HG02798 (cell line): ENCODE measurements around the gene KDM4F.

ENCODE experiments used
- ATAC-seq: cut with Tn5 transposase; IDR thresholded peaks from one replicate; pipeline ENCODE4 v1.9.1; 2021; ENCODE audit warnings: mild to moderate bottlenecking; ENCODE audit not compliant: unreplicated experiment, poor library complexity

Gene KDM4F

DNA sequence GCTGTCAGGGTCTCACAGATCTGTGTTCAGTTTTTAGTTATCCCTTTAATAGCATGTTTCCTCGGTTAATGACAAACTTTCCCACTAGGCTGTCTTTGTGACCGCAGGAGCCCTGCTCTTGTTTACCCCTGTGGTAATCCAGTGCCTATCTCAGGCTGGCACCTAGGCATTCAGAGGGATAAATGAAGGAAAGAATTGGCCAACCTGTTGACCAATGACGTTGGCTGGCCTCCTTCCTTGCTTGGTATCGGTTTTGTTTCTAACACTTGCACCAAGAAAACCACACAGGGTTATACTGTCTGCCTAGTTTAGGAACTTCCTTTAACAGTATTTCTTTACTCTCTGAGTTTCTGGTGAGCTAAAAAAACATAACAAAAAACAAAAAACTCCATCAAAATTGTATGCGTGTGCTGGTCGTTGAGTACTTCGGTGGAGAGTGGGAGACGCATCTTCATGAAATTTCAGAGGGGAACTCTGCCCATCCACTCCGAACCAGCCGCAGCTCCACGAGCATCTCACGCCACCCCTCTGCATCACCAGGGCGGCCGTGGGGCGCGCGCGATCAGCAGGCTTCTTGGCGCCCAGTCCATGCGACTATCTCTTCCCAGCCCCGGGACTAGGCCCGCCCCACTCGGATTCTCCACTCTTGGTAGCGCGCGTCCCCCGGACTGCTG, 39.9 kb downstream of the KDM4F start:
- peak; percentile 51 for ATAC-seq

DNA sequence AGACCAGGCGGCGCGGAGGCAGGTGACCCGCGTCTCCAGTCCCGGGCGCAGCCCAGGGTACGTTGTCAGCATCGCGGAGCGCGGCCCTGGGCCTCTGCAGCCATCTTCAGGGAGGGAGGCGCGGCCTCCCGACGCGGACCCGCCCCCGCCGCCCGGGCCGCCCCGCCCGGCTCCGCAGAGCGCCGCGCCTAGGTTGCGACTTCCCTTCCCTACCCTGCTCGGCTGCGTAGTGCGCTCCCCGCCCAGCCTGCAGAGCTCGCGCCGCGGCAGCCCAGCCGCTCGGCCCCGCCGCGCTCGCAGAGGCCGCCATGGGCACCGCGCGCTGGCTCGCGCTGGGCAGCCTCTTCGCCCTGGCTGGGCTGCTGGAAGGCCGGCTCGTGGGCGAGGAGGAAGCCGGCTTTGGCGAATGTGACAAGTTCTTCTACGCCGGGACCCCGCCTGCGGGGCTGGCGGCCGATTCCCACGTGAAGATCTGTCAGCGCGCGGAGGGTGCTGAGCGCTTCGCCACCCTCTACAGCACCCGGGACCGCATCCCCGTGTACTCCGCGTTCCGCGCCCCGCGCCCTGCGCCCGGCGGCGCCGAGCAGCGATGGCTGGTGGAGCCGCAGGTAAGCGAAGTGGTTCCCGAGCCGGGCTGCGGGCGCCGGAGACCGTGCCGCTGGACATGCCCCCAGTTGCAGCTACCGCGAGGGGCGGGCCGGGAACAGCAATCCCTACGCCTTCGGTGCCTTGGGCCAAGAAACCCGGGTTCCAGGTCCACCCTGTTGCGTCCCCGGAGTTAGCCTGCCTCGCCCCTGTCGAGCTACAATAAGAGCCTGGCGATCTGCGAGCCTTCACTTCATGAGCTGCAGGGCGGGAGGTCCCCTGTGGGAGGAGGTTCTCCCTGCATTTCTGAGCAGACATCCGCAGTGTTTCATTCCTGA, 40.7 kb downstream of the KDM4F start, which contains the start of gene ENDOD1:
ENDOD1 (plus strand) TSS at position 227 of the 923 bp plus-strand sequence; CDS start at position 309, 82 bp downstream.
- peak; percentile 90 for ATAC-seq

DNA sequence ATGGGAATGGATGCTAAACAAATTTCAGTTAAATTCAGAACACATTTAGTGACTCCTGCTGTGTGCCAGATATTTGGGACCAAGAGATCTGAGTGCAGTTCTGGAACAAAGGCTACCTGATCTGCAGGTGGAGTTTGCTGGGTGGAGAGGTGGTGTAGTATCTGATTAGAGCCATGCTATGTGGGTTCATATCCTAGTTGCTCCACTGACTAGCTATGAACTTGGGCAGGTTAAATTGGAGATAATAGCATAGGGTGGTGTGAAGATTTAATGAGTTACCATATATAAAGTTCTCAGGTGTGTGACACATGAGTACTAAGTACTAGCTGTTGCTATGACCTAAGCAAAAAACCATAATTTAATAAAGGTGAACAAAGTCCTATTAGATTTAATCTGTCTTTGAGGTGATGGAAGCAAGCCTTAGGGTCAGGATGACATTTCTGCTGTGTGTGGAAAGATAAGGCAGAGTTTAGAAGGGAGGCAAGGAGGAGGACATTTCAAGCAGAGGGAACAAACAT, 42.5 kb downstream of the KDM4F start:
- ATAC-seq: no peak

DNA sequence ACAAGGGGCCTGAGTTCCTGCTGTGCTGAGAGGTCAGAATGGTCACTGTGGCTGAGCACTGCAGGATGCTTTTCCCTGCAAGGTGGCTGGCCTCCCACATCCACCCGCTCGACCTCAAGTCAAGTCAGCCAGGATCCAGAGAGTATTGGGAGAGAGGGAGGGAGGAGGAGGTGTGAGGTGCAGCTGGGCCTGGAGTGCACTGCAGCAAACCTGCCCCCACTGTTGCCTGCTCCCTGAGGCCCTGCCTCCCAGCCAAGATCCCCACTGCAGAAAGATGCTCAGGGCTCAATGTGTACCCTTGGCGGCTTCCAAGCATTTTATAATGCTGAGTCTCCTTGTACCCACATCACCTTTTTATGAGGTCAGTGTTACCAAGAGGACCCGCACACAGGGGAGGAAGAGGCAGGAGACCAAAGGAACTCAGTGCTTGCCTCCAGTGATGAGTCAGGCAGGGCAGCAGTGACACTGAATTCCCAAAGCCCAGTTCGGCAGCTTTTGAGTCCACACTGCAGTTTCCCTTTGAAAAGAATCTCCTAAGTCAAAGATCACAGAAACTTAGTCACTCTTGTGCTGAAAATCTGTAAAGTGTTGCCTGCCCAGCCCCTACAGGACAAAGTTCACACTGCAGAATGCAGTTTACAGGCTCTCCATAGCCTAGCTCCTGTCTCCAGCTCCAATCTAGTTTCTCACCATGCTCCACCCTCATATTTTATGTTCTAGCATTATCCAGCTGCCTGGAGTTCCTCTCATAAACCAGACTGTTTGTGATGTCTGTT, 43.5 kb downstream of the KDM4F start:
- peak; percentile 13 for ATAC-seq

DNA sequence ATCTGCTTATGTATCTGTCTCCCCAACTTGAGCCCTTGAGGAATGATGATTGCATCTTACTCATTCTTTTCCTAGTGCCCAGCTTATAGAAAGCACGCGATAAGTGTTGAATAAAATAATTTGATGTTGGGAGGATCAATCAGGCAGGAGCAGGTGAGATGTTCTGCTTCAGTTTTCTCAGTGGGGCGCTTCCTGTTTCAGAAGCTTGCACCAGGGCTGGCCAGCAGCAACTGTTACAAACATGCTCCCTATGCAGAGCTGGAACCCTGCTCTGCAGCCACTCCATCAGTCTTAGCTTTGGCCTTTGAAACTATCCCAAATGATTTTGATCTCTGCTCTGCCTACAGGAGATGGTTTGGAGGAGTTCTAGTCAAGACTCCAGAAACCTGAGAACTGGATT, 44.3 kb downstream of the KDM4F start:
- no peak for ATAC-seq

DNA sequence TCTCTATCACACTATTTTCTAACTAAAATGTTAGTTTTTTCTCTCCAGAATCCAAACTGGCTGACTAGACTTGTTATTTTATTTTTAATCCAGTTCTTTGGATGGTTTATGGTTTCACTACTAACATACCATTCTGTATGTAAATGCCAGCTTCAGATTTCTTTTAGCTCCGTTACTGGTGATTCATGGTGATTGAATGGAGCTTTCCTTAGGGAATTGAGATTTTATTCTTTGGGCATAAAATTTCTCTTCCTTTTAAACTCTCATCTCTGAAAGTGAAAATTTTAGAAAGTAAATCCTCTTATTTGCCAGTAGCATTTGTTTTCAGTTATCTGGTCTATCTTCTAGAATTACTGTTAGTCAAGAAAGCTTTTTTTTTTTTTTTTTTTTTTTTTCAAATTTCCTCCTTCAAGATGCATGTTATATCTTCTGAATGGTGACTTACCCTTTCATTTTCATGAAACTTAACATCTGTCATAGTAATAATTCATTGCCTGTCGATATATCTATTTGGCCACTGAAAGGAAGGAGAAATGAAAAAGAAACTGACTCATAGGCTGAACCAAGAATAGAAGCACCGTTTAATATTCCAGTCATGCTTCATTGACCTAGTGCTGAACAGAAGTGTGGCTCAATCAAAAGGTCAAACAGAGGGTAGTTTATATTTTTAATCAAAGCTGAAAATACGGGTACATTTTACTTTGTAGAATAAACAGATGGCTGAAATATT, 46.8 kb downstream of the KDM4F start:
- ATAC-seq: peak; percentile 83

DNA sequence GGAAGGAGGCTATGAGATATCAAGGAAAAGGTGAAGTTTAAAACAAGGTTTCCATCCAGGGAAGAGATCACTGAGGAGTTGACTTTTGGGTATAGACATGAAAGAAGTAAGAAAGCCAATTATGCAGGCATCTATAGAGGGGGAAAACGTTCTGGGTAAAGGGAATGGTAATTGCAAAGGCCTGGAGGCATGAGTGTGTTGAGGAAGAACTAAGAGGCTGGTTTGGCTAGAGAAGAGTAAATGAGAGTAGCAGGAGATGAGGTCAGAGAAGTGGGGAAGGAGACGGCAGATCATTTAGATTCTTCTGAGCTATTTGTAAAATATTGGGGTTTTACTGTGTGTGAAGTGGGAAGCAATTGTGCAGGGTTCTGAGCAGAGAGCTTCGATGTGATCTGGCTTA, 48.0 kb downstream of the KDM4F start:
- ATAC-seq: no peak

DNA sequence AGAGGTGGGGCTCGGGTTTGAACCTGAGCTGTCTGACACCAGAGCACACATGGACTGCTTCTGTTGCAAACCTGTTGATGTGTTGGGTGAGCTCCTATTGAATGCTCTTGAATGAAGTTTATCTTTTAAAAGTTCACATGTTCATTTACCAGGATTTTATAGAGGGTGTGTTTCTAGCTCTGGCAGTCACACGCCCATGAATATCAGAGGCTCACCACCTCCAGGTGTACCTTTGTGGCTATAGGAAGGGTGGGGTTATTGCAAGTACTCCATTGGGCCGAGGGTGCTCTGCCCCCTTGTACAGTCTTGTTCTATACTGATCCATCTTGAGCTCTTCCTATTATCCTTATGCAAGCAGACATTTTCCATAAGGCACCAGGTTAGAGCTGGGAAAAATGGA, 49.6 kb downstream of the KDM4F start:
- ATAC-seq: no peak

DNA sequence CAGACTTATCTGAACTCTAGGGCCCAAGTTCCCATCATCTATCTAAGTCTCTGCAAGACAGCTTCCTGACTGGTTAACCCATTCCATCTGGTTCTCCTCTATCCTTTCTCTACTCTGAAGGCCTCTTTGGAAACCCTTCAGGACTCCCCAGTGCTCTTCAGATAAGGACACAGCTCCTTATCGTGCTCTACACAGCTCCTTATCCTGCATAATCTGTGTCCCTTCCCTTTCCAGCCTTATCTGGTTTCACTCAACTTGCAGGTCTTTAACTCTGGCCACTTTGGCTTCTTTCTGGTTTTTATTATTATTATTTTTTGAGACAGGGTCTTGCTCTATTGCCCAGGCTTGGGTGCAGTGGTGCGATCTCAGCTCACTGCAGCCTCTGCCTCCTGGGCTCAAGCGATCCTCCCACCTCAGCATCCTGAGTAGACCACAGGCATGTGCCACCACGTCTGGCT, 51.0 kb downstream of the KDM4F start:
- ATAC-seq: no peak
